ENCODE data around the gene NUSAP1. TPM values are rescaled to one million over a fixed set of nuclear protein-coding genes. Genes with fewer than 3 reads are reported as not detected.
"Not testable (repeated sequence)": the region's sequence is repeated elsewhere in the genome, so short reads cannot be mapped to it uniquely, and the experiment has no call there.

Gene NUSAP1
- total RNA-seq, 4 donors from 2014 or later, result 0.47 to 4.6 (median 3.4) TPM

GRCh38 chr15:41347236-41347635 lies 14.6 kb downstream of the NUSAP1 start:
- Histone ChIP-seq H3K27ac (no peak overlapping the region), H3K36me3 (no peaks in the 10 kb centered on the region), H3K9me3 (no peaks in the 10 kb centered on the region), H3K4me1 (peaks cover 0 to 9% (median 0%) of the 10 kb centered on the region in 3 donors), H3K4me3 (no peak overlapping the region), H3K27me3 (no peaks in the 10 kb centered on the region)
- ATAC-seq, result no peak
- no peak for TF ChIP-seq POLR2AphosphoS5 (IDR thresholded peaks at IDR 0.05)
- no peak for TF ChIP-seq EP300 (IDR thresholded peaks at IDR 0.05)
- TF ChIP-seq CTCF (IDR thresholded peaks at IDR 0.05), result no peak
- no peak for TF ChIP-seq POLR2A (IDR thresholded peaks at IDR 0.05)
- 80 to 100% methylated on average over 1 to 2 of the region's 5 CpGs for WGBS, 2 donors (ENCODE audit: low coverage in 1 of 2)

- no peak overlapping the region for H3K27ac ChIP-seq
- H3K4me3 ChIP-seq, result no peak overlapping the region
- ATAC-seq, result no peak
- TF ChIP-seq EP300 (IDR thresholded peaks at IDR 0.05), result no peak
- no peak for TF ChIP-seq POLR2AphosphoS5 (IDR thresholded peaks at IDR 0.05)
- no peak for TF ChIP-seq POLR2A (IDR thresholded peaks at IDR 0.05)
- peaks cover 0 to 9% (median 0%) of the 10 kb centered on the region in 3 donors for H3K4me1 ChIP-seq
- H3K9me3 ChIP-seq, result no peaks in the 10 kb centered on the region
- no peaks in the 10 kb centered on the region for H3K36me3 ChIP-seq
- 40 to 55% methylated on average over 6 to 10 of the region's 10 CpGs for WGBS, 2 donors (ENCODE audit: low coverage in 1 of 2)
- H3K27me3 ChIP-seq, result no peaks in the 10 kb centered on the region
Observed at GRCh38 chr15:41350057-41350717, 17.5 kb downstream of the NUSAP1 start.

GRCh38 chr15:41354371-41354770 lies 21.7 kb downstream of the NUSAP1 start:
- H3K9me3 ChIP-seq, result no peaks in the 10 kb centered on the region
- TF ChIP-seq POLR2A (IDR thresholded peaks at IDR 0.05), result no peak
- no peak for TF ChIP-seq CTCF (IDR thresholded peaks at IDR 0.05)
- TF ChIP-seq POLR2AphosphoS5 (IDR thresholded peaks at IDR 0.05), result no peak
- no peak for TF ChIP-seq EP300 (IDR thresholded peaks at IDR 0.05)
- H3K27me3 ChIP-seq, result no peaks in the 10 kb centered on the region
- ATAC-seq, result no peak
- no peak overlapping the region for H3K27ac ChIP-seq
- peaks cover 0 to 9% (median 0%) of the 10 kb centered on the region in 3 donors for H3K4me1 ChIP-seq
- no peaks in the 10 kb centered on the region for H3K36me3 ChIP-seq
- H3K4me3 ChIP-seq, result no peak overlapping the region
- 89 to 92% methylated on average over 6 to 10 of the region's 10 CpGs for WGBS, 2 donors (ENCODE audit: low coverage in 1 of 2)

GRCh38 chr15:41367418-41367817 lies 34.7 kb downstream of the NUSAP1 start:
- Histone ChIP-seq H3K27me3 (no peaks in the 10 kb centered on the region), H3K4me3 (no peak overlapping the region), H3K27ac (no peak overlapping the region), H3K9me3 (peaks cover 0 to 7% (median 0%) of the 10 kb centered on the region in 3 donors), H3K36me3 (no peaks in the 10 kb centered on the region), H3K4me1 (no peaks in the 10 kb centered on the region)
- WGBS, 2 donors (ENCODE audit: low coverage in 1 of 2), result no CpG with 5 or more reads among the region's 3 CpGs
- no peak for TF ChIP-seq POLR2A (IDR thresholded peaks at IDR 0.05)
- no peak for TF ChIP-seq CTCF (IDR thresholded peaks at IDR 0.05)
- TF ChIP-seq POLR2AphosphoS5 (IDR thresholded peaks at IDR 0.05), result no peak
- no peak for TF ChIP-seq EP300 (IDR thresholded peaks at IDR 0.05)
- no peak for ATAC-seq

DNA sequence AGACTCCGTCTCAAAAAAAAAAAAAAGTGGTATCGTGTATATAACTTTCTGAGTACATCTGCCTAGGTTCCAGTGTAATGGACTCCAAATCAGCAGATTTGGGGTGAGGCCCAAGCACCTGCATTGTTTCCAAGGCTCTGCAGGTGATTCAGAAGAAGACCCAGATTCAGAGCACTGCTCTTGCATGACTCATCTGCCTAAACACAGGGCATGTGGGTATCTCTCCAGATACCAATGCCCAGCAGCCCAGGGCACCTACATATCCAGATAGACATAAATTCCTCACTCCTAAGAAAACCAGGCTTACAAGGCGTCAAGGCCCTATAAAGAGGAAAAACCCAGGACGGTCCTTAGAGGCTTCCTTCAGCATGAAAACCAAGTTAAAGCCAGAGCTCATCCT lies 45.3 kb downstream of the NUSAP1 start:
- 88 to 100% methylated on average over 1 to 4 of the region's 4 CpGs for WGBS, 2 donors (ENCODE audit: low coverage in 1 of 2)

GRCh38 chr15:41383974-41384749 lies 51.5 kb downstream of the NUSAP1 start:
- not testable (repeated sequence) for H3K4me3 ChIP-seq, H3K9me3 ChIP-seq, H3K27ac ChIP-seq, H3K4me1 ChIP-seq, H3K27me3 ChIP-seq, ATAC-seq
- H3K36me3 ChIP-seq, result peaks cover 0 to 48% of the 10 kb centered on the region in 2 donors
- 96 to 100% methylated on average over 9 of the region's 9 CpGs for WGBS, 2 donors (ENCODE audit: low coverage in 1 of 2)

More for the DNA sequence above, 45.3 kb downstream of the NUSAP1 start:
- Histone ChIP-seq H3K9me3 (no peaks in the 10 kb centered on the region), H3K27me3 (no peaks in the 10 kb centered on the region), H3K36me3 (no peaks in the 10 kb centered on the region), H3K4me1 (no peaks in the 10 kb centered on the region), H3K27ac (no peak overlapping the region), H3K4me3 (no peak overlapping the region)
- ATAC-seq, result no peak
- TF ChIP-seq EP300 (IDR thresholded peaks at IDR 0.05) (no peak), CTCF (IDR thresholded peaks at IDR 0.05) (no peak), POLR2AphosphoS5 (IDR thresholded peaks at IDR 0.05) (no peak), POLR2A (IDR thresholded peaks at IDR 0.05) (no peak)

Data from gastroesophageal sphincter (tissue), 4 donors.